IgD-negative memory B cell (primary cell): ENCODE results near the gene ACADL. TPM values are rescaled to one million over a fixed set of nuclear protein-coding genes. Genes with fewer than 3 reads are reported as not detected.

ENCODE experiments used
- H3K27ac Mint-ChIP-seq, 3 donors: one replicate each; pipeline ENCODE4 v1.8.0; 2020 to 2022; ENCODE audit warnings: mild to moderate bottlenecking in 3 of 3, mixed read lengths in 3 of 3, moderate library complexity in 1 of 3
- H3K27me3 Mint-ChIP-seq: one replicate; pipeline ENCODE4 v1.8.0; 2021; ENCODE audit warnings: mixed read lengths
- H3K36me3 Mint-ChIP-seq: one replicate; pipeline ENCODE4 v1.8.0; 2020; ENCODE audit warnings: mild to moderate bottlenecking, mixed read lengths
- H3K4me1 Mint-ChIP-seq, 3 donors: one replicate each; pipeline ENCODE4 v1.8.0; 2020 to 2022; ENCODE audit warnings: mixed read lengths in 3 of 3, mild to moderate bottlenecking in 1 of 3
- H3K4me3 Mint-ChIP-seq, 4 donors: one replicate each; pipeline ENCODE4 v1.8.0; 2020 to 2022; ENCODE audit warnings: mild to moderate bottlenecking in 4 of 4, mixed read lengths in 4 of 4, moderate library complexity in 3 of 4
- H3K9me3 Mint-ChIP-seq, 3 donors: one replicate each; pipeline ENCODE4 v1.8.0; 2020 to 2021; ENCODE audit warnings: mixed read lengths in 3 of 3, mild to moderate bottlenecking in 1 of 3
- polyA plus RNA-seq: library from polyadenylated mRNA; unstranded; fragments of 300-500 nt; fragmentation: Illumina TruSeq; gene quantifications from one replicate; pipeline ENCODE4 v1.2.3, GENCODE V29; 2021

ACADL gene
- polyA plus RNA-seq = not detected

DNA sequence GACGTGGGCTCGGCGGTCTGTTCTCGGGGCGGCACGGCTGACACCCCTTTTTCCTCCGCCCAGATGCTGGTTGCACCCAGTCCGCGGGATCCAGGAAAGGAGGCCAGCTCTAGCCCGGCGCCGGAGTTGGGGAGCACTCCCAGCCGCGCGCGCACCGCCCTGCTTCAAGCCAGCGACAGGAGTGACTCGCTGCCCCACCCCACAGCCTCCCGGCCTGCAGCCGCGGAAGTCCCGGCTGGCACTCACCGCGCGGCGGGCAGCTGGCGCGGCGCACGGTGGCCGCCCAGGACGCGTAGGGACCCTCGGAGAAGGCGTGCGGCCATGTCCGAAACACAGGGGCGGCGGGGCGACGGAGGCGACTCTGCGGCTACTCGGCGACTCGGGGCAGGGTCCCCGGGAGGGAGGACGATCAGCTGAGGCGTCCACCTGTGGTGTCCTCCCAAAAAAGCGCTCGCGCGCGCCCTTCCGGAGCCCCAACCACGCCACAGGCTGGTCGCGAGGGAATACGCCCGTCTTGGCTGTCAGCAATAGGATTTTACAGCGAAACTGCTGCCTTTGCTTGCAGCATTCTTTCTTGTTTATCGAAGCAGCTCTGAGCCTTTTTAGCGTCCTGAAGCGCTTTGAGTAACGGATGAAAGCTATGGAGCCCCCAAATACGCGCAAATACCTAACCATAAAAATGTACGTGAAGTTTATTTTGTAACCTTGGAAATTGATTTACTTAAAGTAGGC, at the start of gene ACADL:
Gene ACADL (minus strand): TSS at position 507 of the 732 bp plus-strand sequence. CDS start 184 bp downstream, at position 323.
- no peaks in the 10 kb centered on the region for H3K9me3 Mint-ChIP-seq
- H3K27ac Mint-ChIP-seq = peak within 1 kb of the TSS in 1 of 3 donors; percentile 35
- H3K27me3 Mint-ChIP-seq = peaks cover 26% of the 10 kb centered on the region
- H3K4me1 Mint-ChIP-seq = peaks cover 0 to 4% (median 4%) of the 10 kb centered on the region in 3 donors
- peak within 1 kb of the TSS in 1 of 4 donors; percentile 55 for H3K4me3 Mint-ChIP-seq
- no peaks in the 10 kb centered on the region for H3K36me3 Mint-ChIP-seq

GRCh38 chr2:210271300-210271699, 46.1 kb upstream of the ACADL start:
- H3K9me3 Mint-ChIP-seq = no peaks in the 10 kb centered on the region
- H3K4me3 Mint-ChIP-seq = no peak overlapping the region
- no peaks in the 10 kb centered on the region for H3K36me3 Mint-ChIP-seq

GRCh38 chr2:210269148-210269547, 43.9 kb upstream of the ACADL start:
- Mint-ChIP-seq H3K36me3 (no peaks in the 10 kb centered on the region), H3K4me3 (no peak overlapping the region), H3K27ac (no peak overlapping the region), H3K9me3 (no peaks in the 10 kb centered on the region), H3K4me1 (no peaks in the 10 kb centered on the region), H3K27me3 (peaks cover 2% of the 10 kb centered on the region)

More at GRCh38 chr2:210271300-210271699, 46.1 kb upstream of the ACADL start:
- H3K27ac Mint-ChIP-seq = no peak overlapping the region
- H3K27me3 Mint-ChIP-seq = peaks cover 2% of the 10 kb centered on the region
- H3K4me1 Mint-ChIP-seq = no peaks in the 10 kb centered on the region

DNA sequence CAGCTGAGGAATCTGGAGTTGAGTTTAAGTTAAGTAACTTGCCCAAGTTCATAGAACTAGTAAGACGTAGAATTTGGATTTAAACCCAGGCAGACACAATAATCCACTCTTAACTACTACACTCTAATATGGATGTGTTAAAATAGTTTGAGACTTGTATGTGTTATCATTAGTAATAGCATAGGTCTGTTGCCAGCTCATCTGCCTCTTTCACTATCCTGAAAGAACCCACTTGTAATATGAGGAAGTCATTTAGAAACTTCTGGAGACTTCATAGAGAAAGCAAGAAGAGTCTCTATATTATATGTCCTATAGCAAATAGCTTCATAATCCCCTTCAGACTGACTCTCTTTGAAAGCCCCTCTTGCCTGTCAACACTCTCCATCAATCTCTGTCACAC, 43.0 kb upstream of the ACADL start:
- H3K27ac Mint-ChIP-seq = no peak overlapping the region
- no peaks in the 10 kb centered on the region for H3K36me3 Mint-ChIP-seq
- peaks cover 2% of the 10 kb centered on the region for H3K27me3 Mint-ChIP-seq
- H3K9me3 Mint-ChIP-seq = no peaks in the 10 kb centered on the region
- H3K4me3 Mint-ChIP-seq = no peak overlapping the region
- no peaks in the 10 kb centered on the region for H3K4me1 Mint-ChIP-seq

DNA sequence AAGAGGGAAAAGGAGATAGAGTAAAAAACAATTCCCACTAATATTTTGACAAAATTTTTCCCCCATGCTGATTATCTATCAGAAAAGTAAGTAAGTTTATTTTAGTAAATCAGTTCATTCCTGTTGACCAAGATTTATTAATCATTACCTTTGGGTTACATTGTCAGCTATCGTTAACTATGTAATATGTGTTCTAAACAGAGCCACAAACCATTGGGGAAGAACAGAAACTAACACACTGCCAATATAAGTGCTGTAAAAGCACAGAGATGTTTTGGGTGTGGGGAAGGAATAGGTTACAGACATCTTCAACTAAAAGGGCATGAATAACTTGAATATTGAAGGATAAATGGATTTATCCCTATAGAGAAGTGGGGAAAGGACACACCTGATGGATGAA, 42.5 kb upstream of the ACADL start:
- no peaks in the 10 kb centered on the region for H3K4me1 Mint-ChIP-seq
- peaks cover 2% of the 10 kb centered on the region for H3K27me3 Mint-ChIP-seq
- no peaks in the 10 kb centered on the region for H3K9me3 Mint-ChIP-seq
- no peak overlapping the region for H3K4me3 Mint-ChIP-seq
- H3K27ac Mint-ChIP-seq = no peak overlapping the region
- H3K36me3 Mint-ChIP-seq = no peaks in the 10 kb centered on the region

DNA sequence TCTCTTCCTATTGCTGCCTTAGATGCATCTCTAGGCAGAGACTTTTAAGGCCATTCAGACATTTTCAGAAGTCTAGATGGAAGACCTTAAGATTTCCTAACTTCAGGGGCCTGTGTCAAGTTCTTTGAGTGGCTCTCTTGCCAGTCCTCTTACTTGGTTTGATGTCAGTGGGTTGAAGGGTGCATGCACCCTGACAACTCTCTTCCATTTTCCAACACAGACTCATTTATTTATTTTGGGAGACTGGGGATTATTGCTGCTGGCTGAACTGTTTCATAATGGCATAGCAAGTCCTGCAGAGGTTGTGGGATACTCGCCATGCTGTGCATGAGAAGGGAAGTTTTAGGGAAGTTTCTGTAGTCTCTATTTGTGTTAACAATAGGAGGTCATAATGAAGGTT, 39.0 kb upstream of the ACADL start:
- Mint-ChIP-seq H3K36me3 (no peaks in the 10 kb centered on the region), H3K4me3 (no peak overlapping the region), H3K9me3 (peaks cover 0 to 2% (median 0%) of the 10 kb centered on the region in 3 donors), H3K4me1 (no peaks in the 10 kb centered on the region), H3K27me3 (peaks cover 2% of the 10 kb centered on the region), H3K27ac (no peak overlapping the region)

- Mint-ChIP-seq H3K27ac (no peak overlapping the region), H3K36me3 (no peaks in the 10 kb centered on the region), H3K4me3 (no peak overlapping the region), H3K27me3 (peaks cover 2% of the 10 kb centered on the region), H3K9me3 (peaks cover 0 to 2% (median 0%) of the 10 kb centered on the region in 3 donors), H3K4me1 (no peaks in the 10 kb centered on the region)
Measured at GRCh38 chr2:210263841-210264240, 38.6 kb upstream of the ACADL start.

DNA sequence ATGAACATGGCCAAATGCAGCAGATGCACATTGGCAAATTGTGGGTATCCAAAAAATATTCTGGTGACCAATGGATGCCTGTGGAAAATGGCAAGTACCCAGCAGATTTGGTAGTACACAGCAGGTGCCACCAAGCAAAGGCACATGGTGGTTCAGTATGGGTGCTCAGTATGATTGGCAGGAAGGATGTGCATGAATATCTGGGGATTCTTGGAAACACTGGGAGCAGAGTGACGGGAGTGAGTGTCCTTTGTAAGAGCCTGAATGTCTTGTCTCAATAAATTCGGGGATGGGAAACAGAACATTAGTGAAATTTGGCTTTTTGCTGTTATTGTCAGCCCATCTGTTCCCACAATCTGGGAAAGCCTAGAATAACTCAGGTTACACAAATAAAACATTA, 36.8 kb upstream of the ACADL start:
- Mint-ChIP-seq H3K4me3 (no peak overlapping the region), H3K27me3 (peaks cover 2% of the 10 kb centered on the region), H3K27ac (no peak overlapping the region), H3K36me3 (no peaks in the 10 kb centered on the region), H3K9me3 (peaks cover 0 to 2% (median 0%) of the 10 kb centered on the region in 3 donors), H3K4me1 (no peaks in the 10 kb centered on the region)

DNA sequence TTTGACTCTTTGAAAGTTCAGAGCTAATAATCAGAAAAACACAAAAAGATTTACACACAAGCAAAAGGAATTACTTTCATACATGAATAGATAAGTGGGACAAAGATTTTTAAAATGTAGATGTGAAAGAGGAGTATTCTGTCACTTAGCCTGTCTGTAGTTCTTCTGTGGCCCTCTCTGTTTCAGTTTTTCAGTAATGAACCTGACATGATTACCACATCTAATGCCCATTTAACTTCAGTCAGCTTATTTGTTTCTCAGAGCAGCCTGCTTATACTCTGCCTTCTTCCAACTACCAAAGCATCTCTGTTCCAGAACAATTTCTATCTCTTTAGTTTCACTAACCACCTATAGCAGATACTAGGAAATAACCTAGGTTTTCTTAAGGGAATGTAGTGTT, 34.4 kb upstream of the ACADL start:
- H3K27ac Mint-ChIP-seq = no peak overlapping the region
- no peaks in the 10 kb centered on the region for H3K4me1 Mint-ChIP-seq
- no peak overlapping the region for H3K4me3 Mint-ChIP-seq
- peaks cover 0 to 3% (median 0%) of the 10 kb centered on the region in 3 donors for H3K9me3 Mint-ChIP-seq
- no peaks in the 10 kb centered on the region for H3K36me3 Mint-ChIP-seq
- no peaks in the 10 kb centered on the region for H3K27me3 Mint-ChIP-seq

DNA sequence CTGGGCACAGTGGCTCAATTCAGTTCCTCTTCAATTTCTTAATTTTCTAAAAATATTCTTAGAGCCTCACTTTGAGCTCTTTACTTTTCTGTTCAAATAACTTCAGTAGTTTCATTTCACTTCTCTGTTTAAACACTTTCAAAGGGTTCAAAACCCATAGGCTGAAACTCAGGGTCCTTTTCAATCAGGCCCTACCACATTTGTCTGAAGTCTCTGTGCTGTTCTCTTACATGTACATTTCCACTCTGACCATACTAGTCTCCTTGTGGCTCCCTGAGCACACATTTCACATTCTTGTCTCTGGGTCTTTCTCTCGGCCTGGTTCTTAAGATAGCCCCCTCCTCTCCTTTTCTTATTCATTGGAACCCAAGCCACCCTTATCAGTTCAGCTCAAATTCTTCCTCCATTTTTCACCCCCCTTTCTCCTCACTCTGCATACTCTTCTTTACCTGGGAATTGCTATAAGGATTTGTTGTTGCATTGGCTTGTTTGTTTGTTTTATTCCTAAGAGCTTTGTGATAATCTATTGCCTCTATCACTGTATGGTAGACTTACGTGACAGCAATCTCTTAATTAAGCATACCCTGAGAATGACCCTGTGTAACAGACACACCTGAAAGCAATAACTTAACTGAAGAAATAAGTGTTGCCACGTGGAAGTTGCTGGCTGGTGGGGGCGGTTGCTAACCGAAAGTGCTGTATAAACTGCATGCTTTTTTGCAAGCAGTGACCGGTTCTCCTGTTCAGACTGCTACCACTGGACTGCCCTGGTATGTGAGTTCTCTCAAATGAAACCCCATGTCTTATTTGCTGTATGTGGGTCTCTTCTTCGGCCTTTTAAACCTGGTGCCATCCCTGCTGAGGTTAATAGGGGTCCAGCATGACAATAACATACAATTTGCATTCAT, 27.7 kb upstream of the ACADL start:
- no peak overlapping the region for H3K27ac Mint-ChIP-seq
- H3K27me3 Mint-ChIP-seq = no peaks in the 10 kb centered on the region

DNA sequence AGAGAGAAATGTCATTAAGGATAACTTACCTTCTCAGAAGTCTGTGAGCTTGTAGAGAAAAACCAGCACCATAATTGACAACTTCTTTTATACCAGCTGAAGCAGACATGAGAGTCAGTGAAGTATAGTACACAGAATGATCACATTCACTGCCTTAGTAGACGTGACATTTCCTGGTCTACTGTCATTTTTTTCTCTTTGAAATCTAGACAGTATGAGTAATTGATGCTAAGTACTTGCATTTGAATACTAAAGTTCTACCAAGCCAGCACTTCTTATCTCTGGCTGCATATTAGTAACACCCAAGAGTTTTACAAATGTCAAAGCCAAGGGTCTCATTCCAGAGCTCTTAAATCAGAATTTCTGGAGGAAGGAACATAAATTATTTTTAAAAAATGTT, 25.4 kb upstream of the ACADL start:
- H3K9me3 Mint-ChIP-seq = peaks cover 0 to 4% (median 0%) of the 10 kb centered on the region in 3 donors
- no peak overlapping the region for H3K27ac Mint-ChIP-seq
- no peak overlapping the region for H3K4me3 Mint-ChIP-seq
- H3K27me3 Mint-ChIP-seq = no peaks in the 10 kb centered on the region
- peaks cover 5% of the 10 kb centered on the region for H3K36me3 Mint-ChIP-seq
- H3K4me1 Mint-ChIP-seq = peaks cover 0 to 2% (median 0%) of the 10 kb centered on the region in 3 donors

More for the DNA sequence above, 27.7 kb upstream of the ACADL start:
- Mint-ChIP-seq H3K9me3 (peaks cover 0 to 2% (median 0%) of the 10 kb centered on the region in 3 donors), H3K36me3 (peaks cover 3% of the 10 kb centered on the region), H3K4me1 (peaks cover 0 to 2% (median 0%) of the 10 kb centered on the region in 3 donors), H3K4me3 (no peak overlapping the region)

DNA sequence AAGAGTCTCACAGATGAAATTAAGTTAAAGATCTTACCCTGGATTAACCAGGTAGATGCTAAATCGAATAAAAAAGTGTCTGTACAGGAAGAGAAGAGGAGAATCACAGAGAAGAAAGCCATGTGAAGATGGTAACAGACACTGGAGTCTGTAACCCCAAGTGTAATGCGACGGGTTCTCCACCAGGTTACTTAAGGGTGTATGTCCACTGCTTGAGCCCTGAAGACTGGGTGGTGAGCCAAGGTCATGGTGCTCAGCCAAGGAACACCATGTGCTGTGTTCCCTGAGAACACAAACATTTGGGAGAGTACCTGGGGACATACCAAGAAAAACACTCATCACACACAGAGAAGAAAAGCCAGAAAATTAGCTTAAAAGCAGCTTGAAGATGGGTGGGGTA, 8.2 kb upstream of the ACADL start:
- Mint-ChIP-seq H3K9me3 (no peaks in the 10 kb centered on the region), H3K4me3 (no peak overlapping the region), H3K27ac (no peak overlapping the region), H3K4me1 (no peaks in the 10 kb centered on the region), H3K27me3 (peaks cover 4% of the 10 kb centered on the region), H3K36me3 (no peaks in the 10 kb centered on the region)

- Mint-ChIP-seq H3K27me3 (peaks cover 6% of the 10 kb centered on the region), H3K4me3 (no peak overlapping the region), H3K36me3 (no peaks in the 10 kb centered on the region), H3K4me1 (no peaks in the 10 kb centered on the region), H3K27ac (no peak overlapping the region), H3K9me3 (no peaks in the 10 kb centered on the region)
Measured at GRCh38 chr2:210230984-210231383, 5.7 kb upstream of the ACADL start.

GRCh38 chr2:210230518-210230917, 5.3 kb upstream of the ACADL start:
- H3K36me3 Mint-ChIP-seq = no peaks in the 10 kb centered on the region
- H3K27me3 Mint-ChIP-seq = peaks cover 10% of the 10 kb centered on the region
- H3K4me3 Mint-ChIP-seq = no peak overlapping the region
- no peak overlapping the region for H3K27ac Mint-ChIP-seq
- H3K4me1 Mint-ChIP-seq = no peaks in the 10 kb centered on the region
- H3K9me3 Mint-ChIP-seq = no peaks in the 10 kb centered on the region

DNA sequence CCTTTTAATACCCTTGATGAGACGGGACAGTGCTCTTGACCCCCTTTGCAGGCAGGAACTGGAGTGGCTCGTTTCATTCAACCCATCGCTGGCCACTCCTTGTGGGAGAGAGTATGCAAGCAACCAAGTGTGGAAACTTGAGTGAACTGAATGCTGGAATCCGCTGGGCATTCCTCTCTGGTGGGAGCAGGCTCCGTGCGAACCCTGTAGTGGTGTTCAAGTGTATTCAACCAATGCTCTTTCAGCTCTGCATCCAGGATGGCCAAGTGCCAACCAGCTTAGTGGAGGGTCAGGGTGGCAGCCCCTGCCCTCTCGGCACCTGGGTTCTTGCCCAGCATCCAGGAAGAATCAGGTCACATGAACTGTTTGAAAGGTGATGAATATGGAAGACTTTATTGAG, 3.3 kb upstream of the ACADL start:
- Mint-ChIP-seq H3K27ac (no peak overlapping the region), H3K9me3 (no peaks in the 10 kb centered on the region), H3K36me3 (no peaks in the 10 kb centered on the region), H3K4me1 (peaks cover 0 to 4% (median 4%) of the 10 kb centered on the region in 3 donors), H3K27me3 (peaks cover 20% of the 10 kb centered on the region), H3K4me3 (no peak overlapping the region)
